ENCODE measurements around the gene SRP72.

DNA sequence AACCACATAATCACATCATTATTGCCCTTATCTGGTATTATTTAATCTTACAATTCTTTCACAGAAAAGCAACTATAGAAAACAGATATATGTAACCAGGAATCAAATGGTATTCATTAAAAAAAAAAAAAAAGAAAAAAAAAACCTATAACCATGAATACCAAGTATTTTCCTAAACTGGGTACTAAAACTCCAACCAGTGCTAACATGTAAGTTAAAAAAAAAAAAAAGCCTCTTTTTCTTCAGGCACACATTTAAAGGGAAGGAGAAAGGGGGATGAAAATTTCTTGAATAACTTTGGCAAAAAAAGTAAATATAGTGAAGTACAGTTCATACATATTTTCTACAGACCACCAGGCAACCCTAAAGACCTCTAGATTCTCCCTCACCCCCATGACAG lies 34.1 kb upstream of the SRP72 start:
- TF ChIP-seq, protein P1, sequence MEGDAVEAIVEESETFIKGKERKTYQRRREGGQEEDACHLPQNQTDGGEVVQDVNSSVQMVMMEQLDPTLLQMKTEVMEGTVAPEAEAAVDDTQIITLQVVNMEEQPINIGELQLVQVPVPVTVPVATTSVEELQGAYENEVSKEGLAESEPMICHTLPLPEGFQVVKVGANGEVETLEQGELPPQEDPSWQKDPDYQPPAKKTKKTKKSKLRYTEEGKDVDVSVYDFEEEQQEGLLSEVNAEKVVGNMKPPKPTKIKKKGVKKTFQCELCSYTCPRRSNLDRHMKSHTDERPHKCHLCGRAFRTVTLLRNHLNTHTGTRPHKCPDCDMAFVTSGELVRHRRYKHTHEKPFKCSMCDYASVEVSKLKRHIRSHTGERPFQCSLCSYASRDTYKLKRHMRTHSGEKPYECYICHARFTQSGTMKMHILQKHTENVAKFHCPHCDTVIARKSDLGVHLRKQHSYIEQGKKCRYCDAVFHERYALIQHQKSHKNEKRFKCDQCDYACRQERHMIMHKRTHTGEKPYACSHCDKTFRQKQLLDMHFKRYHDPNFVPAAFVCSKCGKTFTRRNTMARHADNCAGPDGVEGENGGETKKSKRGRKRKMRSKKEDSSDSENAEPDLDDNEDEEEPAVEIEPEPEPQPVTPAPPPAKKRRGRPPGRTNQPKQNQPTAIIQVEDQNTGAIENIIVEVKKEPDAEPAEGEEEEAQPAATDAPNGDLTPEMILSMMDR (IDR thresholded peaks at IDR 0.05): no peak
- no peak for TF ChIP-seq EP300 (IDR thresholded peaks at IDR 0.05; ENCODE audit: borderline replicate concordance in 1 of 2, low read depth in 1 of 2, low read length in 1 of 2)
- no peak for TF ChIP-seq GABPA (IDR thresholded peaks at IDR 0.05; ENCODE audit: low read depth)
- no peak for TF ChIP-seq GATA2 (CRISPR knock-in tag; IDR thresholded peaks at IDR 0.05)
- TF ChIP-seq, protein P2, sequence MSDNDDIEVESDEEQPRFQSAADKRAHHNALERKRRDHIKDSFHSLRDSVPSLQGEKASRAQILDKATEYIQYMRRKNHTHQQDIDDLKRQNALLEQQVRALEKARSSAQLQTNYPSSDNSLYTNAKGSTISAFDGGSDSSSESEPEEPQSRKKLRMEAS (IDR thresholded peaks at IDR 0.05; ENCODE audit: low read depth): no peak
- TF ChIP-seq, protein P3, sequence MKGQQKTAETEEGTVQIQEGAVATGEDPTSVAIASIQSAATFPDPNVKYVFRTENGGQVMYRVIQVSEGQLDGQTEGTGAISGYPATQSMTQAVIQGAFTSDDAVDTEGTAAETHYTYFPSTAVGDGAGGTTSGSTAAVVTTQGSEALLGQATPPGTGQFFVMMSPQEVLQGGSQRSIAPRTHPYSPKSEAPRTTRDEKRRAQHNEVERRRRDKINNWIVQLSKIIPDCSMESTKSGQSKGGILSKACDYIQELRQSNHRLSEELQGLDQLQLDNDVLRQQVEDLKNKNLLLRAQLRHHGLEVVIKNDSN (IDR thresholded peaks at IDR 0.05; ENCODE audit: borderline replicate concordance, low read depth): no peak
- TF ChIP-seq, protein P4, sequence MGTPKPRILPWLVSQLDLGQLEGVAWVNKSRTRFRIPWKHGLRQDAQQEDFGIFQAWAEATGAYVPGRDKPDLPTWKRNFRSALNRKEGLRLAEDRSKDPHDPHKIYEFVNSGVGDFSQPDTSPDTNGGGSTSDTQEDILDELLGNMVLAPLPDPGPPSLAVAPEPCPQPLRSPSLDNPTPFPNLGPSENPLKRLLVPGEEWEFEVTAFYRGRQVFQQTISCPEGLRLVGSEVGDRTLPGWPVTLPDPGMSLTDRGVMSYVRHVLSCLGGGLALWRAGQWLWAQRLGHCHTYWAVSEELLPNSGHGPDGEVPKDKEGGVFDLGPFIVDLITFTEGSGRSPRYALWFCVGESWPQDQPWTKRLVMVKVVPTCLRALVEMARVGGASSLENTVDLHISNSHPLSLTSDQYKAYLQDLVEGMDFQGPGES (IDR thresholded peaks at IDR 0.05; ENCODE audit: low read depth, low read length): no peak
- no peak for TF ChIP-seq CHD2 (IDR thresholded peaks at IDR 0.05; ENCODE audit: low read length, partially characterized antibody)
- no peak for TF ChIP-seq MXI1 (IDR thresholded peaks at IDR 0.05; ENCODE audit: low read depth, low read length)
